GM21360 (cell line): Measurements from ENCODE around the gene STAC.

Experiments
- ATAC-seq: cut with Tn5 transposase; IDR thresholded peaks from one replicate; pipeline ENCODE4 v1.9.1; 2021; ENCODE audit warnings: mild to moderate bottlenecking, moderate library complexity; ENCODE audit not compliant: unreplicated experiment

The STAC gene, protein sequence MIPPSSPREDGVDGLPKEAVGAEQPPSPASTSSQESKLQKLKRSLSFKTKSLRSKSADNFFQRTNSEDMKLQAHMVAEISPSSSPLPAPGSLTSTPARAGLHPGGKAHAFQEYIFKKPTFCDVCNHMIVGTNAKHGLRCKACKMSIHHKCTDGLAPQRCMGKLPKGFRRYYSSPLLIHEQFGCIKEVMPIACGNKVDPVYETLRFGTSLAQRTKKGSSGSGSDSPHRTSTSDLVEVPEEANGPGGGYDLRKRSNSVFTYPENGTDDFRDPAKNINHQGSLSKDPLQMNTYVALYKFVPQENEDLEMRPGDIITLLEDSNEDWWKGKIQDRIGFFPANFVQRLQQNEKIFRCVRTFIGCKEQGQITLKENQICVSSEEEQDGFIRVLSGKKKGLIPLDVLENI

DNA sequence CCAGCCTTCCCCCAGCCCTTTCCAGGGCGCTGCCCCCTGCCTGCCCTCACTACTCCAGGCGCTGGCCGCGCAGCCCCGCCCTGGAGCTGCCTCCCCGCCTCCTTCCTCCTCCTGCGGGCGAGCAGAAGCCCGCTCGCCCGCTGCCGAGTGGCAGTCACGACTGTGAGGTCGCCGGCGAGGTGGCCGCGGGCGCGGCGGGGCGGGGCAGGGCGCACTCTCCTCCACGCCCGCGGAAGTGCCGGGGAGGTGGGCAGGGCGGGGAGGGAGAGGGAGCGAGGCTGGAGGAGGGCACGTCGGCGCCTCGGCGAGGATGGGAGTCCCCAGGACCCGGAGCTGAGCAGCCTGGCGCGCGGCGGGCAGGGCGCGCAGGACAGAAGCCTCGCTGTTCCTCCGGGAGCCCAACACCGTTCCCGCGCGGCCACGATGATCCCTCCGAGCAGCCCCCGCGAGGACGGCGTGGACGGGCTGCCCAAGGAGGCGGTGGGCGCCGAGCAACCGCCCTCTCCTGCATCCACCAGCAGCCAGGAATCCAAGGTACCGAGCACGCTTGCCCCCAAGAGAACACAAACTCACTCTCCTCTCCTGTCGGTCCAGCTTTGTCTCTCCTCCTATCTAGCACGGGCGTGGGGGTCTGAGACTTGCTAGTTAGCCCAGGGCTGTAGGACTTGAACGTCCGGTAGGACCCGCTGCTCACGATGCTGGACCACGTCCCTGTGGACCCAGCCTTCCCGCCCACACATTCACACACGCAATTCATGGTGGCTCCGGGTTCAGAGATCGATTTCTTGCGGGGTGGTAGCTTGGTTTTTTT is at the start of gene STAC:
Gene STAC (plus strand): TSS at position 284 of the 811 bp plus-strand sequence. CDS start 140 bp downstream, at position 424.
- no peak for ATAC-seq

DNA sequence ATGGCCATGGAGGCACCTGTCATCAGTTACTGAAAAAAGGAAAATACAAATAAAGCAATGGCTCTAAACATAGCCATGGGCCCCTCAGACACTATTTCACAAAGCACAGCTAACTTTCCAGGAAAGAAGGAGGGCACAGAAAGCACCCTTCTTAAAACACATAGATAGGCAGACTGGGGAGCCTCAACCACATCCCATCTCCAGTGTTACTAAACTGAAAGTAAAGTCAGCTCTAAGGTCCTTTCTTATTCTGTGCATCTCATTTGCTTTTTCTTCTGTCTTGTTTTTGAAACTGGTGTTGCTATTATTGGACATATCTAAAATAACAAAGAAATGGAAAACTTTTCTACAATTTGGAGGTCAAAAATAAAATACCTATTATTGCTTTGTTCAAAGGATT is 48.2 kb upstream of the STAC start:
- no peak for ATAC-seq

DNA sequence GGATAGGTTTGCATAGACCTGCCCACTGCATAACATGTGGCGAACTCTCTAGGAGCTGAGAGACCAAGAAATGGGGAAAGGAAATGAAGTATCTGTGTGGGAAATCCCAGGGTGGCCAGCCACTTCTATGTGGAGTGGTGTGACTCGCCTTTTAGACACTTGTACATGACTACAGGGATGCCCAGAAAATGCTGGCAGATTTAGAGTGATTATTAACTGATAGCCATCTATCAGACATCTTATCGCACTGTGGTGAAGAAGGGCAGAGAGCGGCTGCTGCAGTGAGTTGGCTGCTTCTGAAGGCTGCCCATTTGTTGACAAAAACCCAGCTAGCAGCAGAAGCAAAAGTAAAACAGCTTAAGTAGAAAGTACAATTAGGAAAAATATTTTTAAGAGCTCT is 18.1 kb upstream of the STAC start:
- no peak for ATAC-seq

DNA sequence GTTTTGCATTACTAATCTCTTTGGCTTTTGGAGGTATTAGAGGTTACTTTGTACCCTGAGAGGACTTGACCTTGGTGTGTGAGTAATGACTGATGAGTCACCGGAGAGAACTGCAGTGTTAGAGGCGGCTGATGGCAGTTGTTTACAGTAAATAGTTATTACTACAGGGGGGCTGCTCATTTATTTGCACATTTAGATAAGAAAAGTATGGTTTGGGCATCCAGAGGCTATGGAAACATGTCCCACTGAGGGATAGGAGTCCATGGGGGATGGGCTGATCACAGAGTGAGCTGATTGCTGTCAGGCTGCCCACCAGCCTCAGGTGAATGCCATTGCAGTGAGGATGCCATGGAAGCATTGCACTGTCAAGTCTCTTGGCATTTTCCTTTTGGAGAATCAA is 17.3 kb upstream of the STAC start:
- no peak for ATAC-seq

DNA sequence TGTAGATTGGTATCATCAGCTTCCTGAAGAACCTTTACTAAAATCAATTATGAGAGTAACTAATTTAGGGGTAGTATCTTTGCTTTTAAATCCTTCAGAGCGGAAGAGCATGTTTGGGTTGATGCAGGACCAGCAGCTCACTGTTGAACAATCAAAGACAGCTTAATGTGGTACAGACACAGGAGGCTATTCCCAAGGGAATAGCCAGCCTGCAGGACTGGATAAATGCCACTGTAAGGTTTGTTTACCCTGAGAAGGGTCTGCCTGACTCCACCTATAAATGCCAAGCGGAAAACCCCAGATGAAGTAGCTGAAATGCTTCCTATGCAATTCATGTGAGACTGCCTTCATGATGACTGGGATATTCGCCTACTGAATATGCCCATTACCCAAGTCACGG is 16.0 kb upstream of the STAC start:
- ATAC-seq = no peak

DNA sequence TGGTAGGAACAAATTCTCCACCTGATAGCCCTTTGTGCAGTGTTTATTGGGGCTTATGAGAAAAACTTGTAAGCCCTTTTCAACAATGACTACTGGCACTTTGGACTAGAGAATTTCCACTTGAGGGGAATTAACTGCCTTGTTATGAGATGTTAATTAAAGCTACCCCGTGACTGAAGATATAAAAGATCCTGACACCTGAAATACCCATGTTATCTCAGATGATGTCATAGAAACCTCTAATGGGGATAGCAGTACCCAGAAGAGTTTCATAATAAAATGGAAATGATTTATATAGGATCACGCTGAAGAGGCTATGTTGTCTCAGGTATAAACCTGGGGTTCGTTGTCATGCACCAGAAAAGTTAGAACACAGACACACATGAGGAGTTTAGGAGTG is 14.5 kb upstream of the STAC start:
- no peak for ATAC-seq

DNA sequence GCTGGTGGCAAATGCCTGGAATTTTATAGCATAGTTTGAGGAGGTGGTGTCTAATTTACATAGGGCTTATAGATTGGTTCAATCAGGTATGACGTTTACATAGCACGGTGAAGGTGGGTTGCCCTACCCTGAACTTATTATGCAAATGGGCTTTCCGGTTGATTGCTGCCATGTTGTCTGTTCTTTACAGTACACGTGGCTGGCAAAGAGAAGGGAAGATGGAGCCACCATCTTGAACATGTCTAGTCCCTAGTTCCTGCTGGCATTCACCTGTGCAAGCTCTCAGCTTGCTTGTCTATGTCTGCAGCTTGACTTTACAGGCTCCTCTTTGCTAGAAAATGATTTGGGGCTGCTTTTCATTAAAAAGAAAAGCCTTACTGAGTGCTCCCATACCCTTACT is 14.0 kb upstream of the STAC start:
- ATAC-seq = no peak

DNA sequence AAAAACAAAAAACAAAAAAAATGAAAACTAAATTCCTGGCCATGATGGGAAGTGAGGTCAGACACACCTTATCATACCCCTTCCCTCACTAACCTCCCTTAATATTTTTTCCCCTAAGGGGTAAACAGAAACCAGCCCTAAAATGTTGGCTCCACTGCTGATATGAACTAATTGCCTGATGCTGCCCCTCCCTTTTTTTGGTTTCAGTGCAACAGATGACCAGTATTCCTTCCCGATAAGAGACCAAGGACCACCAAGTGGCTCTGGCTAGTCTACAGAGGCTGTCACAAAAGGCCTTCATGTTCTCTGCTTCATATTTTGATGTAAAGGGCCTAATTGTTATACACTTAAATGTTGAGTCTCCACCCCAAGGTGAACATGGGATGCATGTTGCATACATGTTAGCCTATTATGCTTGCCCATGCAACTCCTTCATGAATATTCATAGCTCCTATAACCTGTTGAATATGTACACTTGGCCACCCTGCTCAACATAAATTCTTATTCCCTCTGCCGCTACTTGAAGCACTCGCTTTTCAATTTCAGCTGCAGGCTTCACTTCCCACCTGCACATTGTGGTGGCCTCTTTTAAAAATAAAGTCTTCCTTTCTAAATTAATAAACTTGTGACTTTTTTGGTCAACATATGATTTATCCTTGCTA is 12.3 kb upstream of the STAC start:
- no peak for ATAC-seq

DNA sequence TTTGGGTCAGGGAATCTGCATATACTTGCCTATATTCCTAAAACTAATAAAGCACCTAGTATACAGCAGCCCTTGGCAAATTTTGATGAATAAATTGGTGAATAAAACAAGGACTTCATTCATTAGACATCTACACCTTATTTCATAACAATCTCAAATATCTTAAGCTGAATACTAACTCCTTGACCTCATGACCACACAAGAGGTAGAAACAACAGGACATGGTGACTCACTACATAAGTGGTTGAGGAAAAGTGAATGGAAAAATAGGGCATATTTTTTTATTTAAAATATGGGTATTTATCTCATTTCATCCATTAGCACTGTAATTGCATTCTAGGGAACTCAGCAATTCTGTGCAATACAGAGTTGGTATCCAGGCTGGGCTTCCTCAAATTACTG is 7.8 kb upstream of the STAC start:
- no peak for ATAC-seq

DNA sequence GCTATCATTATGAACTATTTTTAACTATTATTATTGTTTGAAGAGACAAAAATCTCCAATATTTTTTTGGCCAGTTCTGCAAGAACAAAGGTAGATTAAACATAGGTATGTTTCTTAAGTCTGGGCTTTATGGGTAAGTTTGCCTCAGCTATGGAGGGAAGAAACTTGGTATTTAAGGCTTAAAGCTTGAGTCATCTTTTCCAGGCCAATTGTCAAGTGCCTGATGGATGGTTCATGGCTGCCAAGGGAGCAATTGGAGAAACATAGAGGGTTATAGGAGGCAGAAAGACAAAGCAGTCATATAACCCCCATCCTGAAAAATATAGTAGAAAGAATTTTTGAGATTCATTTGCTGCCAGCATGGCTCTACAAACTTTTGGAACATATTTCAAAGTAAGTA is 7.2 kb upstream of the STAC start:
- ATAC-seq = no peak

DNA sequence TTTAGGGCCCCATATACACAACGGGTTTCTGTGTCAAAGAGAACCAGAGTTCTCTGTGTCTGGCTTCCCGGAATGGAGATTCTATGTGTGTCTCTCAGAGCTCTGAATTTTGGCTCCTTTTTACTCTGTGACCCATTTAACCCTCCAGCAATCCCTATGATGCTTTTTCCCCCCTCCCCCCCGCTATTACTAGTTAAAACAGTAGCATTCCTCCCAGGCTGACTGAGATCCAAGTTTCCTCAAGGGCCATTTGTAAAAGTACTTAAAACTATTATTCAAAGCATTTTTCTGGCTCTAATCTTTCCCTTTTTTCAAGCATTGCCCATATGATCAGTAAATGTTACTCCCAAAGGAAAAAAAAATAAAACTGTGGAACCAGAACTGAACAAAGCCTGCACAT is 6.6 kb upstream of the STAC start:
- no peak for ATAC-seq

DNA sequence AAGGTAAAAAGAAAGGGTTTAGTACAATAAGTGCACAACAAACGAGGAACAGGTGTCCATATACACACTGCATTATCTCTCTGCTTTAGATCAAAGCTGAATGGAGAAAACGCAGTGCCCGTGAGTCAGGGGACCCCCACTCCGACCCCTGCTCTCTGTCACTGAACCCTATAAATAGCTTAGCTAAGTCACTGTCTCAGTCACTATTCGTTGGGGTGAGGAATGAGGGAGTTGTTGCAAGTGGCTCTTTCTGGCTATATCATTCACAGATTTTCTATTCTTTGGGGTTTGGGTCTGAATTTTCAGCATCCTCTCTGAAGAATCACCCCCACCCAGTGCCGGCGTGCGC is 458 bp upstream of the STAC start:
- no peak for ATAC-seq

DNA sequence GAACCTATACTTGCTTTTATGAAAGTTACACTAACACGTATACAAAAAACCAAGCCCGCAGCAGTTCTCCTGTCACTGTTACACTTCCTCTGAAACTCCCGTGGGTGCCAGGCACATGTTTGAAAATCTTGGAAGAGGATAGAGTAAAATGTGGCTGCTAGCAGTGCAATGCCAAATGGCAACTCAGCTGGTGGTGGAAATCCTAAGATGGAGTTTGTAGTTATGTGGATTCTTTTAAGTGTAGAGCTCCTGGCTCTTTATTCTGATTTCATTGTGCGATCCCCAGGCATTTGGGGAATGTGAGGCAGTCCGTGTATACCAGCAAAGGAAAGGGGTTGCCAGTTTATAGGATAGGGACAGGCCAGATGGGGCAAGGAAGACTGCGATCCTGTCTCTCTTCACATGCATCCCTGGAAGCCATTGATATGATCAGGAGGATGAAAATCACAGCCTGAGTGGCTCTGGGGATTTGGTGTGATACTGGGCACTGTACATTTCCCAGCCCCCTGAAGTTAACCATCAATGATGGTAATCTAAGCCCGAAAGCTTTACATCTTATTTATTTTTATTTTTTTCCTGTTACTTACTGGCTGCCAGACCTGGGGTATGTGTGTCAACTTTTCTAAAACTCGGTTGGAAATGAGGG is 1.1 kb downstream of the STAC start:
- ATAC-seq = no peak

DNA sequence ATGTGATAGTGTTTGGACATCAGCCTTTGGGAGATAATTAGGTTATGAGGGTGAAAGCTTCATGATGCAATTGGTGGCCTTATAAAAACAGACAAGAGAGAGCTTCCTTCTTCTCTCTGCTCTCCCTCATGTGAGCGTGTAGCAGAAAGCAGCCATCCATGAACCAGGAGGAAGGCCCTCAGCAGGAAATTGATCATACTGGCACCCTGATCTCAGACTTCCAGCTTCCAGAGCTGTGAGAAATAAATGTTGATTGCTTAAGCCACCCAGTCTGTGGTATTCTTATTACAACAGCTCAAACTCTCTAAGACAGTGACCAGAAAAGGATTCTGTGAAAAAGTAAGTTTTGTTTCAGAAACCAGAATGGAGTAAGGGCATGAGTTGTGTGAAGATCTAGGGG is 13.3 kb downstream of the STAC start:
- no peak for ATAC-seq

DNA sequence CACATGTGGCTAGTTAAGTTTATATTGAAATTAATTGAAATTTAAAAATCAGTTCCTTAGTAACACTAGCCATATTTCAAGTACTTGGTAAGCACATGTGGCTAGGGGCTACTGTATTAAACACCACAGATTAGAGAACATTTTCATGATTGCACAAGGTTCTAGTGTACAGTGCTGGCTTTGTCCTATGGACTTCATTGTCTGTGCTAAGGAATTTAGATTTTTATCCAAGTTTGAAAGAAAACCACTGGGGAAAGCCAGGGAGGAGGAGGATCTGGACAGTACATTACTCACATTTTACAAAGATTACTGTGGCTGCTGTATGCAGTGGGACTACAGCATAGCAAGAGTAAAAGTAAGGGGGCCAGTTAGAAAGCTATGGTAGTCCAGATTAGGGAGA is 13.9 kb downstream of the STAC start:
- ATAC-seq = no peak

DNA sequence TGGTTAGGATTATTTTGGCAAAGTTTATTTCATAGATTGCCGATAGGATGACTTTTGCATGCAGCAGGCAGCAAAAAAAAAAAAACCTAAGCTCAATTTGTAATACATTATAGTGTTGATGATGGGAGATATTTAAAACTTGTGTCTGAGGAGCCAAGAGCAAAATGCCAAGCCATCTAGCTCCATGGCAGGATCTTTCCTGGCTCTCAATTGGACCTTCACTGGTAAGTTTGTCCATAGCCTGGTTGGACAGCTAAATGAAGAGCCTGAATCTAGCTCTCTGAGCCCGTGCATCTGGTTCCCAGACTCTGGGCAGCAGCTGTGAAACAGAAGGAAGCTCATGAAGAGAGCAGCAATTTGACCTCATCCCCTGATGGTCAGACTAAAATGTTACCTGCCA is 17.5 kb downstream of the STAC start:
- no peak for ATAC-seq

DNA sequence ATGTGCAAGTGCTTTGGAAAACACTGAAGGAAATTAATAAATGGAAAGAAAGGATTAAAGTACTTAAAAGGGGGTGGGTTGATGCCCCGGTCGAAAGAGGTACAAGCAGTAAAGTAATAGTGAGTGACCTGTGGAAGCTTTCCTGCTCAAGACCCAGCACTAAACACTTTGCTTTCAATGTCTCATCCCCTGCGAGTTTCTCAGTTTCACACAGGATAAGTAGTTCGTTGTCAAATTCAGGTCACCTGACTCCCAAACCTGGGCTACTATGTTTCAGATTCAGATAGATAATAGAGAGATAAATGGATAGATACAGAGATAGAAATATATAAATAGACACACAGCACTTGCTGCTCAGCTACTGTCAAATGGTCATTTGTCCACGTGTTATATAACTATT is 19.6 kb downstream of the STAC start:
- ATAC-seq = no peak

DNA sequence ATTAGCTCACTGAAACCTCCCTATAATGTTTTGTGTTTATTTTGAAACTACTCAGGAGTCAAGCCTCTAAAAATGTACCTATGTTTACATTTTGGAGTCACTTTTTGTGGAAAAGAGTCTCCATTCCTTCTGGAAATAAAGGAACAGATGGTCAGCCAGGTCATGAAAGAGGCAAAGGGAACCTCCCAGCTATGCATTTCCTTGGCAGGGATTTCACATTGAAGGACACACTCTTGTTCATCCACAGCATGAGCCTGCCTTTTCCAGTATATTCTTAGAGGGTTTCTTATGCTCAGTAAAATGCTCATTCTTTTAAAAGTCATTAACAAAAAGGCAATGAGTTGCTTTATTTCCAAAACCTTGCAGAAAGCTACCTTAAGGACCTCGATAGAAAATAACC is 20.8 kb downstream of the STAC start:
- no peak for ATAC-seq

DNA sequence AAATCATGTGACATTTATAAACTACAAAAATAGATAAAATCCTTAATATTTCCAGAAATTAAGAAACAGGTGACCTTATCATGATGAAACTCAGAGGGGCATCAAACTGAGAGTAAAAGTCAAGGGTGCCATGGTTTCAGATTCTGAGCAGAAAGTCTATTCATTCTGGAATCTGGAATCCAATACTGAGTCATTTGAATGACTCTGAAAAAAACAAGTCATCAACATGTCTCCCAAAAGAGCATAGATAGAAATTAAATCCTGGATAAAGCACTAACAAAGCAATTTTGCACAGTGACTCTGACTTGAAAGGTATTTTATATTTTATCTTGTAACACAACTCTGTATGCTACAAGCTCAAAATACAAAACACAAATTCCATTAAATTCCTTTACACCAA is 23.4 kb downstream of the STAC start:
- no peak for ATAC-seq

DNA sequence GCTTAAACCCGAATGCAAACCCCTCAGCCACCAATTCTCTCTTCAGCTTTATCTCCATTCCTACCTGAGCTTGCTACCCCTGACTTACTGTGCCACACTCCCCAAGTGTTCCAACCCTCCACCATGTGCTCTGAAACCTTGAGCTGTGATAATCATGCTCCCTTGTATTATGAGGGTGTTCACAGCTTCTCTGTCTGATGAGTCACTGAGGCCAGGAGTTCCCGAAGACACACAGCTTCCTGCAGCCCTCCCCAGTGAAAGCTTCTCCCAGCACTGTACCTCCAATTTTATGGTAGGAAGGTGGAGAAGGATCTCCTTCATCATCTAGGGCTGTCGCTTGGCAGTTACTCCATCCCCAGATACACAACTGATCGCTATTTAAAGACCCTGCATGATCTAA is 24.9 kb downstream of the STAC start:
- ATAC-seq = no peak

DNA sequence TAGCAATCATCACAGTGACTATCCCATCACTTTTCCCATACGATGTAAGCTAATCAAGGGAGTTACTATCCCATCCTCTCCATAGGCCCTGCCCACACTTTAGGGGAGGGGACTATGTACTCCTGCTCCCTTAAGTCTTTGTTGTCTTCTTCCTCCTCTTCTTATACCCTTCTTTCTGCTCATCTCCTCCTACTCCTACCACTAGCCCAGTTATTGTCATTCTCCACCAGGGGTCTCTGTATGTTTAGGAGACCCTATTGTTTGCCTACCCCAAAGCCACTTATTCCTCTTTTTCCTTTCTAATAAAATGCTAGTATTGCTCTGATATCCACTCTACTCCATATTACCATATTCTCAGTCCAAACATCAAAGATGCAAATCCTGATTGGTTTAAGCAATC is 27.8 kb downstream of the STAC start:
- ATAC-seq = no peak
